GM12878 (cell line): ENCODE measurements around the gene ZG16. TPM values are rescaled to one million over a fixed set of nuclear protein-coding genes. Genes with fewer than 3 reads are reported as not detected.
"Not testable (repeated sequence)": the region's sequence is repeated elsewhere in the genome, so short reads cannot be mapped to it uniquely, and the experiment has no call there.

ENCODE experiments used
- ATAC-seq: fragments of 200-7000 bp; cut with Tn5 transposase; 3 replicates; pipeline ENCODE4 v1.9.1; 2020; ENCODE audit warnings: mild to moderate bottlenecking, moderate library complexity
- BruUV-seq: library from RNA; stranded (reverse); fragments of 400-500 nt; replicated peaks from 2 replicates; lab custom pipeline; 2021; lab: Mats Ljungman, UMichigan
- CTCF ChIA-PET: fragments of 300-600 bp; sonication (Branson Sonifier 250); formaldehyde crosslinking; extraction: SDS; loops from one replicate; lab custom pipeline; 2021; ENCODE audit warnings: inconsistent platforms; lab: Yijun Ruan, JAX
- POLR2A ChIA-PET: fragments of 350-600 bp; formaldehyde crosslinking; extraction: SDS; loops from one replicate; lab custom pipeline; 2021; ENCODE audit warnings: inconsistent platforms; lab: Charles Lee
- RAD21 ChIA-PET: fragments of 300-600 bp; sonication (Branson Sonifier 250); formaldehyde crosslinking; loops from one replicate; lab custom pipeline; 2023; ENCODE audit warnings: antibody characterized with exemption; ENCODE audit not compliant: unreplicated experiment; lab: Charles Lee
- SMC1A ChIA-PET: fragments of 300-600 bp; sonication (Branson Sonifier 250); formaldehyde crosslinking; loops from one replicate; lab custom pipeline; 2023; ENCODE audit not compliant: unreplicated experiment, uncharacterized antibody; lab: Charles Lee
- DNase-seq: peaks from one replicate; pipeline ENCODE4 v3.0.0-alpha.2; 2011; ENCODE audit warnings: low read depth, low spot score
- FAIRE-seq: peaks from 3 replicates; lab custom pipeline; 2011; peaks lifted over from hg19 to GRCh38; lab: Jason Lieb, UNC
- H2AFZ ChIP-seq: 2 replicates; pipeline ENCODE4 v1.6.0; 2011; ENCODE audit warnings: low read depth, low read length, control low read depth; ENCODE audit not compliant: control insufficient read depth
- H3K27ac ChIP-seq: 2 replicates; pipeline ENCODE4 v1.5.1; 2011; ENCODE audit warnings: control low read depth; ENCODE audit not compliant: control insufficient read depth, insufficient read depth
- H3K27me3 ChIP-seq, 2 experiments: replicated peaks in 1 of 2; 2 replicates each; pipeline versions ENCODE4 v1.6.0 to v1.6.1; 2011; ENCODE audit warnings: low read length in 1 of 2; ENCODE audit not compliant: control insufficient read depth in 2 of 2, insufficient read depth in 2 of 2
- H3K36me3 ChIP-seq, 2 experiments: 2 replicates each; pipeline ENCODE4 v1.5.1; 2011; ENCODE audit warnings: low read length in 1 of 2; ENCODE audit not compliant: control insufficient read depth in 2 of 2, insufficient read depth in 2 of 2
- H3K4me1 ChIP-seq: 2 replicates; pipeline ENCODE4 v1.6.1; 2011; ENCODE audit warnings: mild to moderate bottlenecking, low read length, moderate library complexity, mixed read lengths; ENCODE audit not compliant: control insufficient read depth, insufficient read depth
- H3K4me2 ChIP-seq: 2 replicates; pipeline ENCODE4 v1.6.0; 2011; ENCODE audit warnings: control low read depth; ENCODE audit not compliant: control insufficient read depth, insufficient read depth
- H3K4me3 ChIP-seq: fragments of 200-600 bp; sonication (generic); 2 replicates; pipeline ENCODE4 v1.5.1; 2016
- H3K79me2 ChIP-seq: 2 replicates; pipeline ENCODE4 v1.6.0; 2011; ENCODE audit warnings: low read length; ENCODE audit not compliant: control insufficient read depth, insufficient read depth
- H3K9ac ChIP-seq: 2 replicates; pipeline ENCODE4 v1.8.0; 2011; ENCODE audit warnings: low read length, control low read depth, mixed read lengths; ENCODE audit not compliant: control insufficient read depth, insufficient read depth
- H3K9me3 ChIP-seq: replicated peaks from 3 replicates; pipeline ENCODE4 v1.5.1; 2011; ENCODE audit warnings: mild to moderate bottlenecking, low read length; ENCODE audit not compliant: control insufficient read depth, insufficient read depth
- H4K20me1 ChIP-seq: 2 replicates; pipeline ENCODE4 v1.6.0; 2011; ENCODE audit not compliant: control insufficient read depth, insufficient read depth
- ATF7 ChIP-seq: fragments of 450-650 bp; IDR thresholded peaks from 2 replicates; pipeline ENCODE4 v1.6.1; 2016; ENCODE audit warnings: low read depth, mild to moderate bottlenecking
- CTCF ChIP-seq, 3 experiments: IDR thresholded peaks in 2 of 3; conservative IDR thresholded peaks in 1 of 3; 2 replicates each; pipeline ENCODE4 v1.5.1; 2011; ENCODE audit warnings: low read depth in 3 of 3, low read length in 3 of 3, mild to moderate bottlenecking in 3 of 3, control low read depth in 2 of 3, moderate library complexity in 2 of 3, inconsistent platforms in 1 of 3, mixed read lengths in 1 of 3; ENCODE audit not compliant: control insufficient read depth in 2 of 3, insufficient read depth in 1 of 3; ENCODE audit errors: extremely low read depth in 1 of 3
- RAD21 ChIP-seq: IDR thresholded peaks from 2 replicates; pipeline ENCODE4 v1.6.1; 2011; ENCODE audit warnings: mild to moderate bottlenecking, low read depth, low read length, moderate library complexity; ENCODE audit not compliant: insufficient read depth
- ZBED1 ChIP-seq: IDR thresholded peaks from 2 replicates; pipeline ENCODE4 v1.6.1; 2016; ENCODE audit warnings: borderline replicate concordance
- WGBS: methylation state at CpG from one replicate; pipeline ENCODE4 v1.1.6; 2016; ENCODE audit warnings: low lambda C conversion rate; ENCODE audit not compliant: insufficient replicate concordance, insufficient coverage; ENCODE audit errors: missing lambda C conversion rate; 5-methylcytosine and 5-hydroxymethylcytosine counted together
- in situ Hi-C: fragments of 300-500 bp; cut with MboI; formaldehyde crosslinking; loops from 9 replicates; pipeline ENCODE4 v1.14.3; 2018; ENCODE audit warnings: mixed read lengths
- intact Hi-C: fragments of 100-400 bp; cut with micrococcal nuclease; formaldehyde crosslinking; loops from one replicate; pipeline ENCODE4 v1.14.2; 2022; ENCODE audit not compliant: unreplicated experiment
- polyA plus RNA-seq, 11 experiments: library from polyadenylated mRNA; depleted of rRNA in 4 of 11; unstranded in 6 of 11; stranded (reverse) in 5 of 11; fragments of >200 nt; fragmentation: Nextera tagmentation in 4 of 11; fragmentation: Illumina TruSeq in 1 of 11; extraction: Ambion mirVana in 4 of 11; extraction: Trizol in 1 of 11; gene quantifications; 1 replicate in 1 of 11; 2 replicates in 10 of 11; pipeline versions ENCODE4 v1.2.1 to v1.2.3, GENCODE V29; 2011 to 2016; ENCODE audit warnings: inconsistent platforms in 2 of 11, missing spikeins in 2 of 11, low read depth in 1 of 11
- total RNA-seq, 4 experiments: library from RNA; depleted of rRNA in 3 of 4; stranded (reverse); fragments of >200 nt in 3 of 4; fragmentation: Illumina TruSeq in 1 of 4; extraction: Trizol in 1 of 4; gene quantifications; 2 replicates each; pipeline versions ENCODE4 v1.2.1 to v1.2.3, GENCODE V29; 2013 to 2021

The ZG16 gene
- total and polyA plus RNA-seq, 10 of the 15 experiments (the other 5 are each of a cell fraction or from before 2014, with no cell fraction given) = not detected

GRCh38 chr16:29784901-29785500 lies 6.9 kb downstream of the ZG16 start (continued):
- TF ChIP-seq RAD21 (peak; percentile 60), ZBED1 (no peak), CTCF (IDR thresholded peaks at IDR 0.05 in 2 of 3, conservative IDR thresholded peaks at IDR 0.05 in 1 of 3; ENCODE audit: control insufficient read depth in 2 of 3, extremely low read depth in 1 of 3, insufficient read depth in 1 of 3, low read depth in 3 of 3, low read length in 3 of 3) (peak; percentile 63 to 84 (median 82)), ATF7 (no peak)

GRCh38 chr16:29787155-29787554 lies 9.1 kb downstream of the ZG16 start:
- H3K27ac ChIP-seq, H4K20me1 ChIP-seq, POLR2A ChIA-PET, H3K9ac ChIP-seq, H3K36me3 ChIP-seq, FAIRE-seq, H3K27me3 ChIP-seq, H3K4me2 ChIP-seq, H2AFZ ChIP-seq, in situ Hi-C loops, H3K9me3 ChIP-seq, DNase-seq, BruUV-seq, RAD21 ChIA-PET, H3K4me3 ChIP-seq, ATAC-seq, intact Hi-C loops: not testable (repeated sequence)
- WGBS = 52% methylated on average over 4 of the region's 4 CpGs
- CTCF ChIA-PET = interaction anchor here (0.7 to 1.5 kb wide), 3 partner anchors 12 to 49 kb away, joined by 3 to 4 read pairs (median 3); no protein-coding TSS in a partner anchor
- Histone ChIP-seq H3K79me2 (peaks cover 19% of the 10 kb centered on the region), H3K4me1 (peaks cover 13% of the 10 kb centered on the region)
- SMC1A ChIA-PET = interaction anchor here (0.7 to 1.2 kb wide), 2 partner anchors 32 to 62 kb away, joined by 4 to 5 read pairs; no protein-coding TSS in a partner anchor
